Measurements from ENCODE around the gene FRS2.
"Not testable (repeated sequence)": the region's sequence is repeated elsewhere in the genome, so short reads cannot be mapped to it uniquely, and the experiment has no call there.

Gene FRS2, protein sequence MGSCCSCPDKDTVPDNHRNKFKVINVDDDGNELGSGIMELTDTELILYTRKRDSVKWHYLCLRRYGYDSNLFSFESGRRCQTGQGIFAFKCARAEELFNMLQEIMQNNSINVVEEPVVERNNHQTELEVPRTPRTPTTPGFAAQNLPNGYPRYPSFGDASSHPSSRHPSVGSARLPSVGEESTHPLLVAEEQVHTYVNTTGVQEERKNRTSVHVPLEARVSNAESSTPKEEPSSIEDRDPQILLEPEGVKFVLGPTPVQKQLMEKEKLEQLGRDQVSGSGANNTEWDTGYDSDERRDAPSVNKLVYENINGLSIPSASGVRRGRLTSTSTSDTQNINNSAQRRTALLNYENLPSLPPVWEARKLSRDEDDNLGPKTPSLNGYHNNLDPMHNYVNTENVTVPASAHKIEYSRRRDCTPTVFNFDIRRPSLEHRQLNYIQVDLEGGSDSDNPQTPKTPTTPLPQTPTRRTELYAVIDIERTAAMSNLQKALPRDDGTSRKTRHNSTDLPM

DNA sequence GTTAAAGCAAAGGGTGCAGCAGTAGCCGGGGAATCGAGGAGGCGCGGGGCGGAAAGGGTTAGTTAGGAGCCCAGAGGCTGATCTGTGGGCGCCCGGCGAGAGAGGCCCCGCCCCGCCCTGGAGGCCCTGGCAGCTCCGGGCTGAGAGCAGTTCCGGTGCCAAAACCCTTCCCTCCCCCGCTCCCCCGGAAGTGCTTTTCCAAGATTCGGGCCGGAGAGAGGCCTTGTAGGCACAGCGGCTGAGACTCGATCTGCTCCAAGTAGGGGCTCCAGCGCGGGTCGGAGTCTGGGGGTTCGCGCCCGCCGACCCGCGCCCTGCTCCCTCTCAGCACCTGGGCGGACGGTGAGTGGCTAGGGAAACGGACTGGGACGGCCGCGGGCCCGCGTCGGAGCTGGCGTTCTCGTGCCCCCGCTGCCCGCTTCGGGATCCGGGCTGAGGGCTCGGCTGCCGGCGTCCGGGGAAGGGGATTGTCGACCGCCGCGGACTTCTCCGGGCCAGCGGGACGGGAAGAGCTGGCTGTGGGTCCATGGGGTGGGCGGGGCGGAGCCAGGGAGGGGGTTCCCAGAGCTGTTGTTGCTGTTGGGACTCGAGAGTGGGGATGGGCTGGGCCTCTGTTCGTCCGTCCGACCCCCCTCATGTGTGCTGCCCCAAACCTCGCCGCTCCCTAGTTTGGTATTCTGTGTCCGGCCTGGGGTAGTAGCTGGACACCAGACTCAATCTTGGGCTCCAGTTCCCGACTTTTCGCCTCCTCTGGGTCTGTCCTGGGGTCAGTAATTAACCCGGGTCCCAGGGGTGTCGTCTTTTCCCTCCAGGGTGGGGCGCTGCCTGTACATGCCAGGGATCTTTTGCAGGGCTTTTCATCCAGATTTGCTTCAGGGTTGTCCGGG, at the start of gene FRS2:
Gene FRS2, plus strand, starts transcription at position 200 of the 887 bp plus-strand sequence. CDS start 98,643 bp downstream, outside the sequence.
- DNase-seq: peak; percentile 70

DNA sequence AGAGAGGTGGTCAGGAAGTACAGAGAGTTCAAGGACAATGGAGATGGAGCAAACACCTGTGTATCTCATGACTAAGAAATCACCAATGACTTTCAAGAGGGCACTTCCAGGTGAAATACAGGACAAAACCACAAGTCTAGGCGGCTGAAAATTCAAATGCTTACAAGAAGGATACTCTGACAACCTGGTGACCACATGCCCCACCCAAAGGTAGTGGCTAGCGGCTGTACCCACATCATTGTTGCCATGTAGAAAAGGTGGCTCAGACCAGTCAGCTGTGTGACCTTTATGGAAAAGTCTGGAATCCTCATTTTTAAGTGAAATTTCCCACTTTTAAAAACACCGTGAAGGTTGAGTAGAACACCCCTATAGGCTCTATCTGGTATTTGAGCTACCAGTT, 48.6 kb upstream of the FRS2 start:
- no peak for DNase-seq

DNA sequence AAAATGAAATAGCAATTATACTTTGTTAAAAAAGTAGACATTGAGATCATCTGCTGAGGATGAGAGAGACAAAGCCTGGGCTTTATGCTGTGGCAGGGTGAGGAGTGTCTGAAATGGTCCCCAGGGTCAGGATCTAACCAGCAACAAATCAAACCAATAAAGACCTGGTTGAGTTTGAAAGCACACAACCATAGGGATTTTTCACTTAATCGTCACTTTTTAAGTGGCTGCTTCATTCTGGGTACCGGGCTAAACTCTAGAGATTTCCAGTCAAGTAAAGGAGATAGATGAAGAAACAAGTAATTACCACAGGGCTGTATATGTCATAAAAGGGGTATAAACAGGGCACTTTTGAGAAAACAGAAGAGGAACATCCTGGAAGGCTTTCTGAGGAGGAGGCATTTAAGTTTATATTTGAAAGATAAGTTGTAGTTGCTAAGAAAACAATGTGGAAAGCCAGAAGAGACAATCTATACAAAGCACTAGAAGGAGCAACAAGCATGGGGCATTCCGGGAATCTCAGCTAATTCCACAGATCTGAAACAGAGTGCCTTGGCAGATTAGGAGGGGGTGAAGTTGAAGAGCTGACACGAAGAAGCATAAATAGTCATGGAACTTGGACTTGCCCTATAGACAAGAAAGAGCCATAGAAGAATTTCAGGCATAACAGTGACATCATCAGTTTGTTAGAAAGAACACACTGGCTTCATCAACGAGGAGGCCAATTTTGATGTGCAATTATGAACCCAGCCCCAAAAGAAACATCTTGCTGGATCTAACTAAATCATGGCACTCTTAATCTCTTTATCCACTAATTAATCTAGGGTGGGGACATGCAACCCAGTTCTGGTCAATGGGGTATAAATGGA, 46.9 kb upstream of the FRS2 start:
- no peak for DNase-seq

DNA sequence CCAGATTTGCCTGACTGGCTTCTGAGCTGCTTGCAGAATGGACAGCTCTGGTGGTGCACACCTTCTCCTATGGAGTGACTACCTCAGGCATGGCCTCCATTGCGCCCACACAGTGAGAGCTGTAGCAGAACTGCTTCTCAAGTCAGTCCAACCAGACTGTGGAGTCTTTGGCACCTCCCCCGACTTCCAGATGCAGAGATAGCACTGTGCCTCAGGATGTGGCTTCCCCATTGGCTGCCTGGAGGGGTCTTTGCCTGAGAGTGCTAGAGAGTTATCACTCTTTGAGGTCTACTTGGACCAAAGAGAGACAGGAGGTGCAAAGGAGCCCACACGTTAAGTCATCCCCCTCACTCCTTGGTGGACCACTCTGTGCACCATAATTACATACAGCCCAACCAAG, 44.8 kb upstream of the FRS2 start:
- no peak for DNase-seq

DNA sequence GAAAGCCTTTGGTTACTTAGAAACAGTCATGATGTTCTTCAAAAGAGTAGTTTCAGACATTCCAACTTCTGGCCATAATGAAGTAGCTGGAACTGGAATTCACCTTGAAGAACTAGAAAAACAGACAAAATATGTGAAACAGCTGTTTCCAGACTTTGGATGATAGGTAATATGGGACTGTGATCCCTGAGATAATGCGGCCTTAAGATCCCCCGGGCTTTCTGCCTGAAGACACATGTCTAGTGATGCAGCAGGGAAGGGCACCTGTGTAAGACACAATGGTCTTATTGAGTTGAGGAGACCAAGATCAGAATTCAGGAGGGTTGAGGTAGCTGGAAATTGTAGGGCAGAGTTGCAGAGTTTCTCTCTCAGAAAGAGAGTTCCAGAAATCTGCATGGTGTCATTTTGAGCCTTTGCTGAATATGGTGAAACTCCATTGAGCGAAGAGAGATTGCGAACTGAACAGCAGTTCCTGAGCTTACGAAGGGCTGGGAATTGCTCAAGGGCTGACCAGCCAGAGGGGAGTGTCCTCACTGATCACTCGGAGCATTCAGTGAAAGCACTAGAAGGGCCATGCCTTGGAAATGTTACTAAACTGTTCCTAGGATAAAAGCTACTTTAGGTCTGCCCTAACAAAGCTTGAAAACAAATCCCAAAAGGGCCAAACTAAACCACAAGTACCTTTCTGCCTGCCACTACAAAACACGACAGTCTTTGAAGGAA, 41.7 kb upstream of the FRS2 start:
- no peak for DNase-seq

DNA sequence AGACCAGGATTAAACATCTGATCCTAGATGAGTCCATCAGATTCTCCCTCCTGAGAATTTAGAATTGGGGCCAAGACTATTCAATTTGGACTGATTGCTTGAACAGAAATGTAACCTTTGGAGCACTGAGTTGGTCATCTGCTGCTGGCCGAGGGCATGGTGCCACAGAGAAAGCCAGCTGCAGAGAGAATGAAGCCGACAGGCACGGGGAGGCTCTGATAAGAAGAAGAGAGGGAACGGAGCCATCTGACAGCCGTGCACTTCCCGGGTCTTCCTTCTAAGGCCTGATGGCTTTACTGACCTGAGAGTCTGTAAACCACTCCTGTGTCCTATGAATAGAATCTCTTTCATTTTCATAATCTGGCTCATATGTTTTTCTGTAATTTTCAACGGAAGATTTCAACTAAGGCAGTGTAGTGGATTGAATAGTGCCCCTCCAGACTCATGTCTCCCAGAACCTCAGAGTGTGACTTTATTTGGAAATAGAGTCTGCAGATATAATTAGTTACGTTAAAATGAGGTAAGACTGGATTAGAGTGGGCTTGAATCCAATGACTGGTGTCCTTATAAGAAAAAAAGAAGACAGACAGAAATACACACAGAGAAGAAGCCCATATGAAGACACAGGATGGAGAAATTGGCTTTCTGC, 39.1 kb upstream of the FRS2 start:
- DNase-seq: no peak

DNA sequence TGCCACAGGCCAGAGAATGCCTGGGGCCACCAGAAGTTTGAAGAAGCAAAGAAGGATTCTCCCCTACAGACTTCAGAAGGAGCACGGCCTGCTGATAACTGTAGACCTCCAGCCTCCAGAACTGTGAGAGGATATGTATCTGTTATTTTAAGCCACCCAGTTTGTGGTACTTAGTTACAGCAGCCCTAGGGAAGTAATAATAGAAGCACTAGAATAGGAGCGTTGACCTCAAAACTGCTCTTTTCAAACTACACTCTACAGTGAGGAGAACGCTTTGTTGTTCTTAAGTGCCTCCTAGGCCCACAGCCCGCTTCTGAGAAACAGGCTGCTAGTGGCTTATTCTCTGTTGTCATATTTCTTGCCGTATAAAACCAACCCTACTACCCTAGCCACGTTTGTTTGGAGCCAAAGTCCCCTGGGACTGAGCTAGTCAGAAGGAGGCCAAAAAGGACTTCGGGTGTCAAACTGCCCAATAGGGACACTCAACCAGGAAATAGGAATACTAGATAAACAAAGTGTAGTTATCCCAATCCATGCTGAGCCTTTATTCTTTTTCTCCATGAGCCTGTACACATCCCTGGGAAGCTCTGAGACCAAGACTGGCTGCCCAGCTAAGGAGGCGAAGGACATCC, 38.5 kb upstream of the FRS2 start:
- no peak for DNase-seq

DNA sequence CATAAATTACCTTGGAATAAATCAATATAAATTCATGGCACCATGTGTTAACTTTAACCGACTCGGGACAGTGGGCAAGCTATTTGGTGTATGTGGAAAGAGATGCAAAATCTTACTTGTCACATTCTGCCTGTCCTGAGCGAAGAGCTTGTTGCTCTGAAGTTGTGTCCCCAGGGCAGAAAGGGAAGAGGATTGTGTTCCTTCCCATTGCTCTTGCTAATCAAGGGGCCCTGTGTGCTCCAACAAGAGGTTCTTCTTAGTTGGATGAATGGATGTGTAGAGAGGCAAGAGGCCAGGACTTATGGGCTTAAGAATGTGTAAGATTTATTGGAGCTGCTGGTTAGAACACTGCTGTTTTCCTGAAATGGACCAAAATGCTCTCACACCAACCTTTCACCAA, 36.5 kb upstream of the FRS2 start:
- DNase-seq: no peak

DNA sequence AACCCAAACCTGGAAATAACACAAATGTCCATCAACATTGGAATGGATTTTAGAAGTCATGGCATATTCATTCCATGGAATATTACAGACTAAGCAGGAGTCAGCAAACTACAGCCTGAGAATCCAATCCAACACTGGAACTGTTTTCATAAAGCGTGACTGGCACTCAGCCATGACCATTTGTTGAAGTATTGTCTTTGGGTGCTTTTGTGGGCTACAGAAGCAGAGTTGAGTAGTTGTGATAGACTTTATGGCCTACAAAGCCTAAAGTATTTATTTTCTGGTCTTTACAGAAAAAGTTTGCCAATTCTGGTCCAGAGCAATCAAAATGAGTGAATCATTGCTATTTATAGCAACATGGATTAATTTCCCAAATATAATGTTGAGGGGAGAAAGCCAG, 34.5 kb upstream of the FRS2 start:
- no peak for DNase-seq

DNA sequence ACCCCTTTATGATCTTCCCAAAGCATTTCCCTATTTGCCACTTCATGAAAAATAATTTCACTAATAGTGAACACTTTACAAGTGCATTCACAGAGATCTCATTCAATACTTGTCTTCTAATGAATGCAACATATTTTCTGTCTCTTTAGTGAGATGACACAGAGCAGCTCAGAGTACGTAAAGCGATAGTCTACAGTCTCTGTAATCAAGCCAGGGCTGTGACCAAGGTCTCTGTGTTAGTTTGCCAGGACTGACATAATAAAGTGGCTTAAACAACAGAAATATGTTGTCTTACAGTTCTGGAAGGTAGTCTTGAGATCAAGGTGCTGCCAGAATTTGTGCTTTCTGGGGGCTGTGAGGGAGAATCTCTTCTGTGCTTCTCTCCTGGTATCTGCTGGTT, 33.1 kb upstream of the FRS2 start:
- no peak for DNase-seq

DNA sequence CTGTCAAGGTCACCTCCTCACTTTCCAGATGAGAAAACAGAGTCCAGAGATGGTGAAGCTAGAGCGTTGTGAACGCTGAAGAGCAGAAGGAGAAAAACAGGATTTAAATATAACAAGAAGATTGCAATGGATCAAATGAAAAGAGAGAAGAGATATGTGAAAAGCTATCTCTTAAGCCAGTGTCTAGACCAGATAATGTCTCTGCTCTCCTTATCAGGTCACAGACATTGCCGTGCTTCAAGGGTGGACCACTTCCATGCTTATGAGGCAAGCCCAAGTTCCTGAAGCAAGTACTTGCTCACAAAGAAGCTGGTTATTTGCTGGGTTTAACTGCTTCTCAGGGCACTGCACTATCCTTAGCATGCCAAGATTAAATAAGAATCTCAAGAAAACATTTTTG, 31.6 kb upstream of the FRS2 start:
- no peak for DNase-seq

DNA sequence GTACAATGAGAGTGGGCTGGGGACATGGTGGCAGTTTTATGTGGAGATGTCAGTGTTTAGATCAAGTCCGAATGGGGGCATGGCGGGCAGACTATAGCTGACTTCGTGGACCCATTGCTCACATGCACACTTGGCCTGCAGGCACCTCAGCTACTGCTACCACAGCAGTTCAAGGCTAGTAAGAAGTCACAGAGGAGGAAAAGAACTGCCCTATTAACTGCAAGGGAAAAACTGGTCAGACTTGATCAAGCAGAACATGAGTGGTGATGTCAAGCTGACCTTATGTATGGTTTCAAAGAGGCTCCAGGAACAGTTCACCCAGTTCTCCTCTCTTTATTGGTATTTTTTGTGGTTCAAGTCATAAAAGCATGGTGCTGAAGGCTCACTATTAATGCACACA, 30.2 kb upstream of the FRS2 start:
- no peak for DNase-seq

DNA sequence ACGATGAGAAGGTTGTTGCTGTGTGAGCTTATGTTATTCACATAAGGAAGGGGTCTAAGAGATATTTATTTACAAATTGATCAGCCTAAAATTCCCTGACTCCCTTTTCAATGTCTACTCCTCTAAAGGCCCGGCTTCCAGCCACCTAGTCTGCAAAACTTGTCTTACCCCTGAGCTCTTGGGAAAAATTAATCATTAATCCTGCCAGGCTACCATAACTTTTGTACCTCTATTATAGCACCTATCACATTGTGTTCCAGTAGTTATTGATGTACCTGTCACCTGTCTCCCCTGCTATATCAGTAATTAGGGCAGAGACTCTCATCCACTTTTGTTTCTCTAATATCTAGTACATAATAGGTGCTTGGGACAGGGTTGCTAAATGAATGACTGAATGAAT, 29.3 kb upstream of the FRS2 start:
- DNase-seq: no peak

DNA sequence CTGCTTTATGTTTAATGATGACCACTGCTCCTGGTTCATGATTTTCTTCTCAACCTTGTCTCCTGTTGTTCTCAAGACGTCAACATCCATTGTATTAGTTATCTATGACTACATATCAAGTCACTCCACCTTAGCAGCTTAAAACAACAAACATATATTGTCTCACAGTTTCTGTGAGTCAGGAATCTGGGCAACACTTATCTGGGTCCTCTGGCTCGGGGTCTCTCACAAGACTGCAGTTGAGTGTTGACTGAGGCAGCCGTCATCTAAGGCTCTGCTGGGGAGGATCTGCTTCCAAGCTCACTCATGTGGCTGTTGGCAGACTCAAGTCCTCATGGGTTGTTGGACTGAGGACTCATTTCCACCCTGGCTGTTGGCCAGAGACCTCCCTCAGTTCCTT, 27.3 kb upstream of the FRS2 start:
- DNase-seq: no peak

DNA sequence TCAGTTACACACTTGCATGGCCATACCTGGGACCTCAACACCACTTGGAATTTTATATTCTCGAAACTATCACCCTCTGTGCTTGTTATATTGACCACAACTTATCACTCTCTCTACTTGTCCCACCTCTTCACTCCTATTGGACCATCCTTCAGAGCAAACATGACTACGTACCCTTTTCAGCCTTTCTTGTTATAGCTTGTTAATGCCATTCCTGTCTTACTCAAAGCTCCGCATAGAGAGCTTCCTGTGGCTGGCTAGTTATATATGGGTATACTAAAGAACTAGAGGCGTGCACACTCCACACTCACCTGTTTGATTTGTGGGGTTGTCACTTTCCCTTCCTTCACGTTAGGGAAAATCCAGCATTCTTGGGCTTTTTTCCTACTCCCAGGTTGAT, 26.3 kb upstream of the FRS2 start:
- DNase-seq: no peak

DNA sequence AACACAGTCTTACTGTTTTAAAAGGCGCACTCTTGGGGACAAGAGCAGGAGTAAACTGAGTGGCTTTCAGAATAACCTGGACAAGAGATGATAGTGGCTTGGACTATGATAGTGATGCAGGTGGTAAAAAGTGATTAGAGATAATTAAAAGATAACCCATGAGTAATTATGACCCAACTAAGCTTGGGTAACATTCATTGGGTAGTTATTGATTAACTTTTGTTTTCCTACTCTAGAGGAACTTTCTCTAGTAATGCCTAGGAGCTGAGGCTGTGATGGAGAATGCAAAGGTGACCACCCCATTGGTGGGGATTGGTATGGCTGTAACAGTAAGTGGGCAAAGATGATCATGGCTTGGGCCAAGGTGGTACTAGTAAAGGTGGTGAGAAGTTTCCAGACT, 22.3 kb upstream of the FRS2 start:
- DNase-seq: no peak

DNA sequence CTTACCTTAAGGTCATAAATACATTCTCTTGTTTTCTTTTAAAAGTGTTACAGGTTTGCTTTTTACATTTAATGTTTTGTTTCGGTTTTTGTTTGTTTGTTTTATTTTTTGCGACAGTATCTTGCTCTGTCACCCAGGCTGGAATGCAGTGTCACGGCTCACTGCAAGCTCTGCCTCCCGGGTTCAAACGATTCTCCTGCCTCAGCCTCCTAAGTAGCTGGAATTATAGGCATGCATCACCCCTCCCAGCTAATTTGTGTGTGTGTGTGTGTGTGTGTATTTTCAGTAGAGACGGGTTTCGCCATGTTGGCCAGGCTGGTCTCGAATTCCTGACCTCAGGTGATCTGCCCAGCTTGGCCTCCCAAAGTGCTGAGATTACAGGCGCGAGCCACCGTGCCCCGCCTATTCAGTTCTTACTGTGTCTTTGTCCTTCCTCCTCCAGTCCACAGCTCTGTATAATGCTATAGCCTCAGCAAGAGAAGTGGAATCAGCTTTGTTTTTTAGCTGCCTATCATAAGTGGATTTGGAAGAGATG, 17.5 kb upstream of the FRS2 start:
- DNase-seq: not testable (repeated sequence)

DNA sequence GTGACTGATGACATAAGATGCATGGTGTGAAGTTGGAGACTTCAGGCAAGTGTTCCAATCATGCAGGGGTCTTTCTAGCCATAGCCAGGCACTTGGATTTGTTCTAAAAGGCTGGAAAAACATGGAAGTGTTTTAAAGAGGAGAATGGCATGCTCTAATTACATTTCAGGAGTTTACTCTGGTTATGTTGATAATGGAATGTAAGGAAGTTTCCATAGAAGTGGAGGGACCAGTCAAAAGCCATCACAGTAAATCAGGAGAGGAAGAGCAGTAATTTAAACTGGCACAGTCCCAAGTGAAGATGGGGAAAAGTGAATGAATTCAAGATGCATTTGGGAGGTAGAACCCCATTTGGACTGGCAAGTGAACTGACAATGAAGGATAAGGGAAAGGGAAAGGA, 13.9 kb upstream of the FRS2 start:
- DNase-seq: no peak

DNA sequence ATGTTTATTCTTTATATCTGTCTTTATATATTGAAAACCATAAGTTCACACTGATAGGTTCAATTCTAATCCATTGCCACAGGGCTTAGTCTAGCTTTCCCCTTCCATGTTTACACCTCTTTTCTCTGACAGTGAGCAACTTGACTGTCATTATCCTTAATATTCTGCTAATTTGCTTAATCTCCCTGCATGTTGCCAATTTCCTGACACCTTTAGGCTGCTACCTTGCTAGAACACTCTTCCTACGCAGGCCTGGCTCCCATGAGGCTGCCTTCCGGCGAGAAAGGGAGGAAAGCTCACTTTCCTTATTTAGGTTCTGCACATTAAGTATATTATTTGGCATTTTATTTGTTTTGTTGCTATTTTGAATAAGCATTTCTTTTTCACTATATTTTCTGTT, 12.8 kb upstream of the FRS2 start:
- DNase-seq: no peak

DNA sequence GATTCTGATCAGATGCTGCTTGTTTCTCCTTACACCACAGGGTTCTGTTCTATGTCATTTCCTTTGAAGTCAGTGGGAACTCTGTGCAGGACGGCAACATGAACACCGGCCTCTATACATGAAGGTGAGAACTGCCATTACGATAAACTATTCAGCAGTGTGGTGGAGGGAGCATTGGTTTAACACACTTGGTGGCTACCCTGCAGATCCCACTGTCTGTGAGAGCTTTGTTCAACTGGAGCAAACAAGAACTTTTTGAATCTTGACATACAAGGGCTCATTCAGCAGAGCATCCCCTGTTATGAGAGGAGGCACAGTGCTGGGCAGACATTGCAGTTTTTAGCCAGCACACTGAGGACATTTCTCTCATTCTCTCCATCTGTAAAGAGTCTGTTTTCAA, 10.7 kb upstream of the FRS2 start:
- no peak for DNase-seq

DNA sequence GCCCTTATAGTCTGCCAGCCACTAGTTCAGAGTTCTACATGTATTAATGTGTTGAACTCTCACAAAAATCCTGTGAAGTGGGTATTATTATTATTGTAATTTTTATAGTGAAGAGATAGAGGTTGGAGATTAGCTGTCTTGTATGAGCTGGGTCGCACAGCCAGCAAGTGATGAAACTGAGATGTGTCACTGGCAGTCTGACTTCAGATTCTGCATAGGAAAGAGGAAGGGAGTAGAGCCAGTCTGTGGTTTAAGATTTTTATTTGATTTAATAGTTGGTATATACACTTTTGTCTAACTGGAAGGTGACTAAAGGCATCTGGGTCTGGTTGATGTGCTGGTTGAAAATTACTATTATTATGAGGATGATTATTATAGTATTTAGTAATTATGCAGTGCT, 5.8 kb upstream of the FRS2 start:
- no peak for DNase-seq
